Testis (tissue), 3 donors: ENCODE results near the gene RDH16. TPM values are rescaled to one million over a fixed set of nuclear protein-coding genes. Genes with fewer than 3 reads are reported as not detected.
A peak's percentile ranks its signal among the peaks of the same experiment; 100 is the strongest.

Source experiments
- DNase-seq: peaks from one replicate; pipeline ENCODE4 v3.0.0-alpha.2; 2019
- H3K27ac ChIP-seq, 2 donors: fragments of 200-600 bp; sonication (generic); one replicate each; pipeline ENCODE4 v1.5.1; 2019
- H3K27me3 ChIP-seq: fragments of 200-600 bp; sonication (generic); one replicate; pipeline ENCODE4 v1.5.1; 2019
- H3K36me3 ChIP-seq: fragments of 200-600 bp; sonication (generic); one replicate; pipeline ENCODE4 v1.5.1; 2017; ENCODE audit warnings: low read depth; ENCODE audit errors: missing control alignments
- H3K4me1 ChIP-seq: fragments of 200-600 bp; sonication (generic); one replicate; pipeline ENCODE4 v1.5.1; 2019
- H3K4me3 ChIP-seq, 2 donors: fragments of 200-600 bp; sonication (generic); one replicate each; pipeline ENCODE4 v1.5.1; 2017 to 2019
- H3K9me3 ChIP-seq: fragments of 200-600 bp; sonication (generic); one replicate; pipeline ENCODE4 v1.5.1; 2017
- POLR2A ChIP-seq: fragments of 450-650 bp; IDR thresholded peaks from one replicate; pipeline ENCODE4 v1.6.1; 2017; ENCODE audit warnings: antibody characterized with exemption, mild to moderate bottlenecking, moderate library complexity
- WGBS, 2 donors: methylation state at CpG; one replicate each; pipeline ENCODE4 v1.1.5; 2018; 5-methylcytosine and 5-hydroxymethylcytosine counted together
- intact Hi-C: fragments of 100-400 bp; cut with DNase I; formaldehyde crosslinking; loops from one replicate; pipeline ENCODE4 v1.15.1; 2023; ENCODE audit warnings: low total_unique reads
- polyA plus RNA-seq: library from polyadenylated mRNA; stranded (reverse); fragments of 350-450 nt; fragmentation: Illumina TruSeq; extraction: RNeasy Lipid Tissue Mini Kit (QIAGEN cat#74804); gene quantifications from one replicate; pipeline ENCODE4 v1.2.3, GENCODE V29; 2014; ENCODE audit warnings: low read depth, low replicate concordance; ENCODE audit not compliant: insufficient read depth
- total RNA-seq, 2 donors: library from RNA; depleted of rRNA; stranded (reverse); fragments of >200 nt; gene quantifications; one replicate each; pipeline ENCODE4 v1.2.3, GENCODE V29; 2016
- TF ChIP-seq, protein P1 (sequence below), 3 experiments: fragments of 450-650 bp in 2 of 3; fragments of 200-600 bp in 1 of 3; sonication (generic) in 1 of 3; IDR thresholded peaks; one replicate each; pipeline ENCODE4 v1.5.1; 2016 to 2019; ENCODE audit warnings: antibody characterized with exemption in 3 of 3, mild to moderate bottlenecking in 2 of 3, moderate library complexity in 1 of 3

The RDH16 gene
- total and polyA plus RNA-seq, 3 donors from 2014 or later, result 0.83 to 2.9 (median 1.4) TPM

GRCh38 chr12:56930241-56930640 is 27.2 kb downstream of the RDH16 start:
- no peaks in the 10 kb centered on the region for H3K9me3 ChIP-seq
- no peak for DNase-seq
- H3K27me3 ChIP-seq, result no peaks in the 10 kb centered on the region
- no peak overlapping the region for H3K4me3 ChIP-seq
- H3K36me3 ChIP-seq, result no peaks in the 10 kb centered on the region
- no peak for TF ChIP-seq POLR2A
- TF ChIP-seq, protein P1, sequence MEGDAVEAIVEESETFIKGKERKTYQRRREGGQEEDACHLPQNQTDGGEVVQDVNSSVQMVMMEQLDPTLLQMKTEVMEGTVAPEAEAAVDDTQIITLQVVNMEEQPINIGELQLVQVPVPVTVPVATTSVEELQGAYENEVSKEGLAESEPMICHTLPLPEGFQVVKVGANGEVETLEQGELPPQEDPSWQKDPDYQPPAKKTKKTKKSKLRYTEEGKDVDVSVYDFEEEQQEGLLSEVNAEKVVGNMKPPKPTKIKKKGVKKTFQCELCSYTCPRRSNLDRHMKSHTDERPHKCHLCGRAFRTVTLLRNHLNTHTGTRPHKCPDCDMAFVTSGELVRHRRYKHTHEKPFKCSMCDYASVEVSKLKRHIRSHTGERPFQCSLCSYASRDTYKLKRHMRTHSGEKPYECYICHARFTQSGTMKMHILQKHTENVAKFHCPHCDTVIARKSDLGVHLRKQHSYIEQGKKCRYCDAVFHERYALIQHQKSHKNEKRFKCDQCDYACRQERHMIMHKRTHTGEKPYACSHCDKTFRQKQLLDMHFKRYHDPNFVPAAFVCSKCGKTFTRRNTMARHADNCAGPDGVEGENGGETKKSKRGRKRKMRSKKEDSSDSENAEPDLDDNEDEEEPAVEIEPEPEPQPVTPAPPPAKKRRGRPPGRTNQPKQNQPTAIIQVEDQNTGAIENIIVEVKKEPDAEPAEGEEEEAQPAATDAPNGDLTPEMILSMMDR (IDR thresholded peaks at IDR 0.05), result no peak
- H3K27ac ChIP-seq, result no peak overlapping the region
- 96 to 100% methylated on average over 5 to 8 of the region's 8 CpGs for WGBS, 2 donors
- intact Hi-C loops, result no loop called here
- H3K4me1 ChIP-seq, result peaks cover 7% of the 10 kb centered on the region

GRCh38 chr12:56929780-56930179 is 27.6 kb downstream of the RDH16 start:
- TF ChIP-seq, protein P1 (IDR thresholded peaks at IDR 0.05), result no peak
- no peak for TF ChIP-seq POLR2A
- H3K27me3 ChIP-seq, result no peaks in the 10 kb centered on the region
- WGBS, 2 donors, result 92 to 97% methylated on average over 4 of the region's 4 CpGs
- no peaks in the 10 kb centered on the region for H3K36me3 ChIP-seq
- no peaks in the 10 kb centered on the region for H3K9me3 ChIP-seq
- H3K4me3 ChIP-seq, result no peak overlapping the region
- DNase-seq, result no peak
- peaks cover 7% of the 10 kb centered on the region for H3K4me1 ChIP-seq
- intact Hi-C loops, result no loop called here
- H3K27ac ChIP-seq, result no peak overlapping the region

DNA sequence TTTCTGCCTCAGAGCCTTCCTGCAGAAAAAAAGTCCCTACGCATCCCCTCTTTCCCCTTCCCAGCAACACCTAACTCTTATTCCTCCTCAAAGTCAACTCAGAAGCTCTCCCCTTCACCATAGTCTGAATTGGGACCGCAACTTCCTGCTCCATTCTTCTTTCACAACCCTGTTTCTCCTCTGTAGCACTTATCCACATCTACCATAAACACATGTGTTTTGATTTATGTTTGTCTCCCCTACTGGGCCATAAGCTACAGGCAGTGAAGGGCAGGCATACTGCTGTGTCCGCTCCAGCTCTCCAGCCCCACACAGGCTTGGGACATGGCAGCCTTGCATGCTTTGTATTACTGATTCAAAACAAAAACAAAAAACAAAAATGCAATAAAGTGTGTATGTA is 29.1 kb downstream of the RDH16 start:
- H3K4me1 ChIP-seq, result peaks cover 7% of the 10 kb centered on the region
- TF ChIP-seq, protein P1 (IDR thresholded peaks at IDR 0.05), result no peak
- no peak for TF ChIP-seq POLR2A
- intact Hi-C loops, result no loop called here
- no peak for DNase-seq
- H3K4me3 ChIP-seq, result no peak overlapping the region
- no peaks in the 10 kb centered on the region for H3K9me3 ChIP-seq
- H3K27me3 ChIP-seq, result no peaks in the 10 kb centered on the region
- H3K36me3 ChIP-seq, result no peaks in the 10 kb centered on the region
- 76 to 88% methylated on average over 3 of the region's 3 CpGs for WGBS, 2 donors
- no peak overlapping the region for H3K27ac ChIP-seq

DNA sequence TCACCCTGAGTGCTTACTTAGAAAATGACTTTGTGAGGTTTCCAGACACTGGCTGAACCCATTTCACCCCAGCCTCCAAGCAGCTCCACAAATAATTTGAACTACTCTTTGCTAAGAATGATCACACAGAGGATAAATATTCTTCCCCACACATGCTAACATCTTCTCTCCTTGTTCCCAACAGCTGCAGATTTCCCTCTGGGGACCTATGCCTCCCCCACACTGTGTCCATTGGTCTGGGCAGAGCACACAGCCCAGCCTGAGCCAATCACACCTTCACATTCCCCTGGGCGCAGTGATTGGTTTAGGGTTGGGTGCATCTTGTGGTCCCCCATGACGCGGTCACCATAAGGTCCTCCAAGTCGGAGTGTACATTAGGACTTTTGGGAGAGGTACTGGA is 30.1 kb downstream of the RDH16 start:
- Histone ChIP-seq H3K4me1 (peaks cover 7% of the 10 kb centered on the region), H3K27ac (no peak overlapping the region), H3K36me3 (no peaks in the 10 kb centered on the region), H3K9me3 (no peaks in the 10 kb centered on the region), H3K4me3 (no peak overlapping the region), H3K27me3 (no peaks in the 10 kb centered on the region)
- no peak for DNase-seq
- no peak for TF ChIP-seq POLR2A
- TF ChIP-seq, protein P1 (IDR thresholded peaks at IDR 0.05), result no peak
- intact Hi-C loops, result no loop called here
- 86 to 90% methylated on average over 2 to 4 of the region's 4 CpGs for WGBS, 2 donors

- intact Hi-C loops, result no loop called here
These were observed 35.4 kb downstream of the RDH16 start for GRCh38 chr12:56922031-56922430.

More at GRCh38 chr12:56922031-56922430, 35.4 kb downstream of the RDH16 start:
- WGBS, 2 donors, result 65 to 70% methylated on average over 1 of the region's 1 CpG
- Histone ChIP-seq H3K36me3 (no peaks in the 10 kb centered on the region), H3K27ac (peak overlapping the region in 1 of 2 donors; percentile 12), H3K27me3 (no peaks in the 10 kb centered on the region), H3K4me3 (no peak overlapping the region), H3K9me3 (no peaks in the 10 kb centered on the region), H3K4me1 (no peaks in the 10 kb centered on the region)
- DNase-seq, result peak; percentile 81
- TF ChIP-seq, protein P1 (IDR thresholded peaks at IDR 0.05), result no peak
- TF ChIP-seq POLR2A, result no peak
